Activated naive CD4-positive, alpha-beta T cell treated with anti-CD3 and anti-CD28 coated beads, Interleukin-2, amount 50 U/mL, for 16 hours (primary cell): ENCODE results near the gene C2orf68.
"Not testable (repeated sequence)": the region's sequence is repeated elsewhere in the genome, so short reads cannot be mapped to it uniquely, and the experiment has no call there.

Experiments used
- DNase-seq: peaks from one replicate; pipeline ENCODE4 v3.0.0-alpha.2; 2020

The C2orf68 gene

GRCh38 chr2:85611705-85612587, at the start of gene C2orf68:
Gene C2orf68 (minus strand): TSS chr2:85612066. CDS start chr2:85611984, 82 bp downstream.
- peak; percentile 84 for DNase-seq

GRCh38 chr2:85661139-85661858, 49.4 kb upstream of the C2orf68 start:
- DNase-seq: no peak

- no peak for DNase-seq
Measured at GRCh38 chr2:85660725-85661124, 48.9 kb upstream of the C2orf68 start.

- not testable (repeated sequence) for DNase-seq
Measured at GRCh38 chr2:85660301-85660700, 48.4 kb upstream of the C2orf68 start.

GRCh38 chr2:85659324-85659981, 47.6 kb upstream of the C2orf68 start:
- DNase-seq: no peak

- not testable (repeated sequence) for DNase-seq
Measured at GRCh38 chr2:85657399-85657798, 45.5 kb upstream of the C2orf68 start.

GRCh38 chr2:85656468-85656867, 44.6 kb upstream of the C2orf68 start:
- DNase-seq: no peak

GRCh38 chr2:85655961-85656417, 44.1 kb upstream of the C2orf68 start:
- DNase-seq: no peak

GRCh38 chr2:85653996-85654395, 42.1 kb upstream of the C2orf68 start:
- no peak for DNase-seq

- DNase-seq: no peak
Measured at GRCh38 chr2:85652056-85652455, 40.2 kb upstream of the C2orf68 start.

- DNase-seq: no peak
Measured at GRCh38 chr2:85651097-85651496, 39.2 kb upstream of the C2orf68 start.

- no peak for DNase-seq
Measured at GRCh38 chr2:85650456-85650855, 38.6 kb upstream of the C2orf68 start.

- no peak for DNase-seq
Measured at GRCh38 chr2:85649201-85650190, 37.6 kb upstream of the C2orf68 start.

- no peak for DNase-seq
Measured at GRCh38 chr2:85648619-85649018, 36.8 kb upstream of the C2orf68 start.

GRCh38 chr2:85647823-85648526, 36.1 kb upstream of the C2orf68 start:
- DNase-seq: no peak

GRCh38 chr2:85646166-85646565, 34.3 kb upstream of the C2orf68 start:
- DNase-seq: no peak

GRCh38 chr2:85644909-85645308, 33.0 kb upstream of the C2orf68 start:
- DNase-seq: no peak

GRCh38 chr2:85642725-85643124, 30.9 kb upstream of the C2orf68 start:
- DNase-seq: no peak

- no peak for DNase-seq
Measured at GRCh38 chr2:85635636-85636035, 23.8 kb upstream of the C2orf68 start.

- DNase-seq: no peak
Measured at GRCh38 chr2:85635011-85635410, 23.1 kb upstream of the C2orf68 start.

GRCh38 chr2:85631316-85631715, 19.4 kb upstream of the C2orf68 start:
- no peak for DNase-seq
